ENCODE data around the gene NUP98.
"Not testable (repeated sequence)": the region's sequence is repeated elsewhere in the genome, so short reads cannot be mapped to it uniquely, and the experiment has no call there.

The NUP98 gene

GRCh38 chr11:3796346-3796745, 1.0 kb downstream of the NUP98 start:
- peak overlapping the region; percentile 93 to 96 for H3K9ac ChIP-seq (ENCODE audit: low read length in 2 of 2)
- H3K4me1 ChIP-seq (ENCODE audit: control insufficient read depth, insufficient read depth, low read length) = peaks cover 13% of the 10 kb centered on the region
- H3K4me3 ChIP-seq (ENCODE audit: low read length in 2 of 2) = peak overlapping the region; percentile 92 to 96
- H3K27ac ChIP-seq (ENCODE audit: low read length) = peak overlapping the region; percentile 94
- H3K36me3 ChIP-seq (ENCODE audit: control insufficient read depth in 2 of 2, insufficient read depth in 2 of 2, low read length in 2 of 2) = peaks cover 6 to 8% of the 10 kb centered on the region in 2 donors
- H3K9me3 ChIP-seq (ENCODE audit: control insufficient read depth in 2 of 2, low read length in 2 of 2) = no peaks in the 10 kb centered on the region
- H3K27me3 ChIP-seq (ENCODE audit: control insufficient read depth in 1 of 2, insufficient read depth in 2 of 2, low read length in 2 of 2) = no peaks in the 10 kb centered on the region

- Histone ChIP-seq H3K4me3 (ENCODE audit: low read length in 2 of 2) (peak overlapping the region; percentile 92 to 96), H3K27me3 (ENCODE audit: control insufficient read depth in 1 of 2, insufficient read depth in 2 of 2, low read length in 2 of 2) (no peaks in the 10 kb centered on the region), H3K4me1 (ENCODE audit: control insufficient read depth, insufficient read depth, low read length) (peaks cover 13% of the 10 kb centered on the region), H3K27ac (ENCODE audit: low read length) (no peak overlapping the region), H3K36me3 (ENCODE audit: control insufficient read depth in 2 of 2, insufficient read depth in 2 of 2, low read length in 2 of 2) (peaks cover 6 to 8% of the 10 kb centered on the region in 2 donors), H3K9me3 (ENCODE audit: control insufficient read depth in 2 of 2, low read length in 2 of 2) (no peaks in the 10 kb centered on the region), H3K9ac (ENCODE audit: low read length in 2 of 2) (peak overlapping the region in 1 of 2 donors; percentile 93)
These were observed 1.4 kb downstream of the NUP98 start for GRCh38 chr11:3796002-3796311.

DNA sequence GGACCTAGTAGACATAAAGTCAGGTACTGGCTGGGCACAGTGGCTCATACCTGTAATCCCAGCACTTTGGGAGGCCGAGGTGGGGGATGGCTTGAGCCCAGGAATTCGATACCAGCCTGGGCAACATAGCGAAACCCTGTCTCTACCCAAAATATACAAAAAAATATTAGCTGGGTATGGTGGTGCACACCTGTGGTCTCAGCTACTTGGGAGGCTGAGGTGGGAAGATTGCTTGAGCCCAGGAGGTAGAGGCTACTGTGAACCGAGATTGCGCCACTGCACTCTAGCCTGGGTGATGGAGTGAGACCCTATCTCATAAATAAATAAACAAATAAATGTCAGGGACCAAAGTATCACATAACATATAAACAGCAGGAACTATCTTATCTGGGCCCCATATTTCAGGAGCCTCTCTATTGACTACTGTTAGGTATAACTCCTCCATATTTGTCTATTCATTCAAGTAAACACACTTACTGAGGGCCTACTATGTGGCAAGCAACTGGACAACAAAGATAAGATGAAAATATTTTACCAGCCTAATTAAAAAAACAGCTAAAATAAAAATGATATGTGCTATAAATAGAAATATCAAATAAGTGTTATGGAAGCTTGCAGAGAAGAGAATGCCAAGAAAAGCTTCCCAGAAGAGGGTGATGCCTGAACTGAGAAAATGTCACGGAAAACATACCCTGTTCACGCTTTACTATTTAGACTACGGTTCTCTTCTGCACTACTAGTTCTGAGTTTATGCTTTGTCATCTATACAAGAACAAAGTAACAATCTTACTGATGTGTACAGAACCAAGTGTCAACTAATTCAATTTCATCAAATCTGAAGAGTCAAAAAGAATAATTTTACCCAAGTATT, 2.0 kb downstream of the NUP98 start:
- Histone ChIP-seq H3K4me3 (ENCODE audit: low read length in 2 of 2) (peak overlapping the region; percentile 92 to 96), H3K27ac (ENCODE audit: low read length) (no peak overlapping the region), H3K36me3 (ENCODE audit: control insufficient read depth in 2 of 2, insufficient read depth in 2 of 2, low read length in 2 of 2) (peaks cover 6 to 8% of the 10 kb centered on the region in 2 donors), H3K9me3 (ENCODE audit: control insufficient read depth in 2 of 2, low read length in 2 of 2) (no peaks in the 10 kb centered on the region), H3K9ac (ENCODE audit: low read length in 2 of 2) (peak overlapping the region in 1 of 2 donors; percentile 93), H3K27me3 (ENCODE audit: control insufficient read depth in 1 of 2, insufficient read depth in 2 of 2, low read length in 2 of 2) (no peaks in the 10 kb centered on the region), H3K4me1 (ENCODE audit: control insufficient read depth, insufficient read depth, low read length) (peaks cover 13% of the 10 kb centered on the region)

GRCh38 chr11:3794387-3794786, 3.0 kb downstream of the NUP98 start:
- H3K27me3 ChIP-seq (ENCODE audit: control insufficient read depth in 1 of 2, insufficient read depth in 2 of 2, low read length in 2 of 2); H3K27ac ChIP-seq (ENCODE audit: low read length); H3K9ac ChIP-seq (ENCODE audit: low read length in 2 of 2); H3K4me3 ChIP-seq (ENCODE audit: low read length in 2 of 2); H3K9me3 ChIP-seq (ENCODE audit: control insufficient read depth in 2 of 2, low read length in 2 of 2); H3K36me3 ChIP-seq (ENCODE audit: control insufficient read depth in 2 of 2, insufficient read depth in 2 of 2, low read length in 2 of 2): not testable (repeated sequence)
- peaks cover 13% of the 10 kb centered on the region for H3K4me1 ChIP-seq (ENCODE audit: control insufficient read depth, insufficient read depth, low read length)

DNA sequence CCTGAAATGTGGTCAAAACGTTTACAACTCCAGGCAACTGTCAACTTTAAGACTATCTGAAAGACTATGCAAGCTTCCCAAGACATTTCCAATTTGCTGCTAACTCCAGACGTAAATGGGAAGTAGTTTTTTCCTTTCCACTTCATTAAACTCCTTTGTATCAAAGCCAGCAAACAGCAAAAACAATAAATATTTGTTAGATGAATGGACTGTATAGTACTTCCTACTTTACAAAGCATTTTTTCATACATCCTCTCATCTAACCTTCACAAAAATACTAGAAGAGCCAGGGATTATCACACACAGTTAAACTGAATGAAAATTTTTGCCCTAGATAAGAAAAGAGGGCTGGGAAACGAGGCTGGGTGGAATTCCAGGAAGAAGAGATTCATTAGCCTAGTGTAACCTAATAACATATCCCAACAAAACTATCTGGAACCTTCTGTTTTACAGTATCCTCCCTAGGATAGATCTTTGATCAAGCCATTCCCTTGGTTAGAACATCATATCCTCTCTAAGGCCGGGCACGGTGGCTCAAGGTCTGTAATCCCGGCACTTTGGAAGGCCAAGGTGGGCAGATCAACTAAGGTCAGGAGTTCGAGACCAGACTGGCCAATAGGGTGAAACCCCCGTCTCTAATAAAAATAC, 10.4 kb downstream of the NUP98 start:
- H3K27ac ChIP-seq (ENCODE audit: low read length) = no peak overlapping the region
- H3K9ac ChIP-seq (ENCODE audit: low read length in 2 of 2) = no peak overlapping the region
- H3K27me3 ChIP-seq (ENCODE audit: control insufficient read depth in 1 of 2, insufficient read depth in 2 of 2, low read length in 2 of 2) = no peaks in the 10 kb centered on the region
- peaks cover 3% of the 10 kb centered on the region for H3K4me1 ChIP-seq (ENCODE audit: control insufficient read depth, insufficient read depth, low read length)
- peaks cover 0 to 3% of the 10 kb centered on the region in 2 donors for H3K36me3 ChIP-seq (ENCODE audit: control insufficient read depth in 2 of 2, insufficient read depth in 2 of 2, low read length in 2 of 2)
- no peak overlapping the region for H3K4me3 ChIP-seq (ENCODE audit: low read length in 2 of 2)
- no peaks in the 10 kb centered on the region for H3K9me3 ChIP-seq (ENCODE audit: control insufficient read depth in 2 of 2, low read length in 2 of 2)

DNA sequence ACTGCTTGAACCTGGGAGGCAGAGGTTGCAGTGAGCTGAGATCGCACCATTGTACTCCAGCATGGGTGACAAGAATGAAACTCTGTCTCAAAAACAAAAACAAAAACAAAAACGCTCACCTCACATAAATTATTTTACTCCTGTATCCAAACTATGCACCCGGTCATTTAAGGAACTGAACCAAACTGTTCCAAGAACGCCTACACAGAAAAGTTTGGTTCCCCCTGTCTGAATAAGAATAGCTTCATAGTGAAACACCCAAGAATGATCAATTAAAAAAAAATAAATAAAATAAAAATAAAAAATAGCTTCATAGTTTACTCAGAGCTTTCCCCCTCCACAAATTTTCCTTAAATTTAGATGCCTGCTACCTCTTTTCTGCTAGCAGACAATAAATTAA, 13.7 kb downstream of the NUP98 start:
- no peak overlapping the region for H3K27ac ChIP-seq (ENCODE audit: low read length)
- H3K9me3 ChIP-seq (ENCODE audit: control insufficient read depth in 2 of 2, low read length in 2 of 2) = no peaks in the 10 kb centered on the region
- H3K4me1 ChIP-seq (ENCODE audit: control insufficient read depth, insufficient read depth, low read length) = peaks cover 3% of the 10 kb centered on the region
- no peaks in the 10 kb centered on the region for H3K27me3 ChIP-seq (ENCODE audit: control insufficient read depth in 1 of 2, insufficient read depth in 2 of 2, low read length in 2 of 2)
- no peak overlapping the region for H3K4me3 ChIP-seq (ENCODE audit: low read length in 2 of 2)
- H3K9ac ChIP-seq (ENCODE audit: low read length in 2 of 2) = no peak overlapping the region
- H3K36me3 ChIP-seq (ENCODE audit: control insufficient read depth in 2 of 2, insufficient read depth in 2 of 2, low read length in 2 of 2) = peaks cover 4 to 7% of the 10 kb centered on the region in 2 donors

DNA sequence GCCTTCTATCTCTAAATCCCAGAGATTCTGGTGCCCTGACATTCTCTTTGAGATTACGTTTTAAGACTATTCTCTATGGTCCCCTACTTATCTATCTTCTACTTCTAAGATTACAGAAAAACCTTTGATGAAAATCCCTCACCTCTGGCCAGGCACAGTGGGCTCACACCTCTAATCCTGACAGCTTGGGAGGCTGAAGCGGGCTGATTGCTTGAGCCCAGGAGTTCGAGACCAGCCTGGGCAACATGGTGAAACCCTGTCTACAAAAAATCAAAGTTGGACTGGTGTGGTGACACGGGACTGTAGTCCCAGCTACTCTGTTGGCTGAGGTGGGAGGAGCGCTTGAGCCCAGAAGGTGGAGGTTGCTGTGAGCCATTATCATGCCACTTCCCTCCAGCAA, 14.4 kb downstream of the NUP98 start:
- Histone ChIP-seq H3K27ac (ENCODE audit: low read length) (no peak overlapping the region), H3K4me3 (ENCODE audit: low read length in 2 of 2) (no peak overlapping the region), H3K4me1 (ENCODE audit: control insufficient read depth, insufficient read depth, low read length) (peaks cover 3% of the 10 kb centered on the region), H3K9me3 (ENCODE audit: control insufficient read depth in 2 of 2, low read length in 2 of 2) (no peaks in the 10 kb centered on the region), H3K27me3 (ENCODE audit: control insufficient read depth in 1 of 2, insufficient read depth in 2 of 2, low read length in 2 of 2) (no peaks in the 10 kb centered on the region), H3K36me3 (ENCODE audit: control insufficient read depth in 2 of 2, insufficient read depth in 2 of 2, low read length in 2 of 2) (peaks cover 10 to 14% of the 10 kb centered on the region in 2 donors), H3K9ac (ENCODE audit: low read length in 2 of 2) (no peak overlapping the region)

DNA sequence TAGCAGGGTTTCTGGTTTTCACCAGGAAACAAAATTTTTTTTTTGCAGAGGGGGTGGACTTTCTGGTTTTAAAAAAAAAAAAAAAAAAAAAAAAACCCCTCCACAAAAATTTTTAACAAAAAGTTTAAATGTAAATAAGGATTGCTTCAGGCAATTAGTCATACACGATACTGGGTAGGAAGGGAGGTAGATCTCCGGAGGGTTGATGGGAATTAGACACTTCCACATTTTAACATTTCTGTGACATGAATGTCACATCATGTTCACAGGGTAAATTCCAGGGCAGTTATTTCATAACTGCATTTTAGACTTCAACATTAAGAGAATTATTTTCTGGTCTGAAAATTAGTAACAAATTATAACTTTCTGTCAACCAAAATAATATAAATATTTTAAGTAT, 15.9 kb downstream of the NUP98 start:
- H3K9me3 ChIP-seq (ENCODE audit: control insufficient read depth in 2 of 2, low read length in 2 of 2) = no peaks in the 10 kb centered on the region
- H3K36me3 ChIP-seq (ENCODE audit: control insufficient read depth in 2 of 2, insufficient read depth in 2 of 2, low read length in 2 of 2) = peaks cover 12 to 17% of the 10 kb centered on the region in 2 donors
- no peaks in the 10 kb centered on the region for H3K4me1 ChIP-seq (ENCODE audit: control insufficient read depth, insufficient read depth, low read length)
- H3K27ac ChIP-seq (ENCODE audit: low read length) = no peak overlapping the region
- no peak overlapping the region for H3K4me3 ChIP-seq (ENCODE audit: low read length in 2 of 2)
- no peak overlapping the region for H3K9ac ChIP-seq (ENCODE audit: low read length in 2 of 2)
- H3K27me3 ChIP-seq (ENCODE audit: control insufficient read depth in 1 of 2, insufficient read depth in 2 of 2, low read length in 2 of 2) = no peaks in the 10 kb centered on the region

DNA sequence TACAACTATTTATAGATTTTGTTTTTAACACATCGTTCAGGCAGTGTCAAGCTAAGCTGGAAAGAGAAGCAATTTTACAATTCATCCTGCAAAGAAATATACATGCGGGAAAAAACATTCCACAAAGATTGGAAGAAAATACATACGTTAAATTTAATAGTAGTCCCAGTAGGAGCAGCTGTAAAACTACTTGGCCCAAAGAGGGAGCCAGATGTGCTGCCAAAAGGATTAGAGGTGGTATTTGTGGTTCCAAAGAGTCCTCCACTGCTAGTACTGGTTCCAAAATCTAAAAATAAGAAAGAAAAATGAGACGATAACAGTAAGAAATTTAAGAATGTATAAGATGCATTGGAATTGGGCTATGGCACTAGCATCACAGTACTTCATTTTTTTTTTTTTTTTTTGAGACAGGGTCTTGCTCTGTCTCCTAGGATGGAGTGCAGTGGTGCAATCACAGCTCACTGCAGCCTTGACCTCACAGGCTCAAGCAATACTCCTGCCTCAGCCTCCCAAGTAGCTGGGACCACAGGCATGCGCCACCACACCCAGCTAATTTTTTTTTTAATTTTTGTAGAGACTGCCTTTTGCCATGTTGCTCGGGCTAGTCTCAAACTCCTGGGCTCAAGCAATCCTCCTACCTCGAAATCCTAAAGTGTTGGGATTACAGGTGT, 21.5 kb downstream of the NUP98 start:
- peaks cover 32 to 51% of the 10 kb centered on the region in 2 donors for H3K36me3 ChIP-seq (ENCODE audit: control insufficient read depth in 2 of 2, insufficient read depth in 2 of 2, low read length in 2 of 2)

DNA sequence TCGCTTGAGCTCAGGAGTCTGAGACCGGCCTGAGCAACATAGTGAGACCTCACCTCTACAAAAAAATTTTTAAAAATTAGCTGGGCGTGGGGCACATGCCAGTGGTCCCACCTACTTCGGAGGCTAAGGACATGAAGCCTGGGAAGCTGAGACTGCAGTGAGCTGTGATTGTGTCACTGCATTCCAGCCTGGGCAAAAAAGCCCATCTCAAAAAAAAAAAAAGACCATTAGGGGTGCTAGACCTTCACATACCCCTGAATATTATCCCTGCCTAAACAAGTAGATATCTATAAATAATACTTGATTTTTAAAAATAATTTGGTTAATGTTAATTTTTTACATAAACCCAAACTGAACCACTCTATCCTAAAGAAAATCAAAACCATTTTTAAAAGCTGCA, 24.2 kb downstream of the NUP98 start:
- H3K27me3 ChIP-seq (ENCODE audit: control insufficient read depth in 1 of 2, insufficient read depth in 2 of 2, low read length in 2 of 2) = no peaks in the 10 kb centered on the region
- peaks cover 36 to 51% of the 10 kb centered on the region in 2 donors for H3K36me3 ChIP-seq (ENCODE audit: control insufficient read depth in 2 of 2, insufficient read depth in 2 of 2, low read length in 2 of 2)
- H3K4me1 ChIP-seq (ENCODE audit: control insufficient read depth, insufficient read depth, low read length) = no peaks in the 10 kb centered on the region
- no peak overlapping the region for H3K27ac ChIP-seq (ENCODE audit: low read length)
- H3K9ac ChIP-seq (ENCODE audit: low read length in 2 of 2) = no peak overlapping the region
- no peaks in the 10 kb centered on the region for H3K9me3 ChIP-seq (ENCODE audit: control insufficient read depth in 2 of 2, low read length in 2 of 2)
- H3K4me3 ChIP-seq (ENCODE audit: low read length in 2 of 2) = no peak overlapping the region

More for the DNA sequence above, 21.5 kb downstream of the NUP98 start:
- Histone ChIP-seq H3K27me3 (ENCODE audit: control insufficient read depth in 1 of 2, insufficient read depth in 2 of 2, low read length in 2 of 2) (no peaks in the 10 kb centered on the region), H3K4me1 (ENCODE audit: control insufficient read depth, insufficient read depth, low read length) (no peaks in the 10 kb centered on the region), H3K27ac (ENCODE audit: low read length) (no peak overlapping the region), H3K9ac (ENCODE audit: low read length in 2 of 2) (no peak overlapping the region), H3K9me3 (ENCODE audit: control insufficient read depth in 2 of 2, low read length in 2 of 2) (no peaks in the 10 kb centered on the region), H3K4me3 (ENCODE audit: low read length in 2 of 2) (no peak overlapping the region)
